Fibroblast of lung (primary cell): Measurements from ENCODE around the gene OBSL1.

ENCODE experiments used
- EZH2 ChIP-seq: IDR thresholded peaks from 2 replicates; pipeline ENCODE4 v1.5.1; 2012; ENCODE audit warnings: low read length, control low read depth, mild to moderate bottlenecking; ENCODE audit errors: missing control alignments
- TF ChIP-seq, protein P1 (sequence below), 2 donors: IDR thresholded peaks in 1 of 2; conservative IDR thresholded peaks in 1 of 2; 1 replicate in 1 of 2; 2 replicates in 1 of 2; pipeline ENCODE4 v1.5.1; 2011 to 2012; ENCODE audit warnings: low read length in 2 of 2, control low read depth in 1 of 2, inconsistent platforms in 1 of 2, low read depth in 1 of 2, mild to moderate bottlenecking in 1 of 2

DNA sequence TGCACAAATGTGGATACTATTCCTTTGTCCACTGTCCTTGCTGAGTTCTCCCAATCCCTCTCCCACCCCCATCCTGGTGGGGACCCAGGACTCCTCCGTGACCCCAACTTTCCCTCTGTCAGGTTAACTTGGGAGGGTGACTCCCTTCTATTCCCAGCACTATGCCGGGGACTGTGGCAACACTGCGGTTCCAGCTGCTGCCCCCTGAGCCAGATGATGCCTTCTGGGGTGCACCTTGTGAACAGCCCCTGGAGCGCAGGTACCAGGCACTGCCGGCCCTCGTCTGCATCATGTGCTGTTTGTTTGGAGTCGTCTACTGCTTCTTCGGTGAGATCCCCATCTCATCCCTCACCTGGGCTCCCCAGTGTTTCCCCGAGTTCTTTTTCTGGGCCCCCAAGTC, 26.8 kb downstream of the OBSL1 start:
- TF ChIP-seq, protein P1, sequence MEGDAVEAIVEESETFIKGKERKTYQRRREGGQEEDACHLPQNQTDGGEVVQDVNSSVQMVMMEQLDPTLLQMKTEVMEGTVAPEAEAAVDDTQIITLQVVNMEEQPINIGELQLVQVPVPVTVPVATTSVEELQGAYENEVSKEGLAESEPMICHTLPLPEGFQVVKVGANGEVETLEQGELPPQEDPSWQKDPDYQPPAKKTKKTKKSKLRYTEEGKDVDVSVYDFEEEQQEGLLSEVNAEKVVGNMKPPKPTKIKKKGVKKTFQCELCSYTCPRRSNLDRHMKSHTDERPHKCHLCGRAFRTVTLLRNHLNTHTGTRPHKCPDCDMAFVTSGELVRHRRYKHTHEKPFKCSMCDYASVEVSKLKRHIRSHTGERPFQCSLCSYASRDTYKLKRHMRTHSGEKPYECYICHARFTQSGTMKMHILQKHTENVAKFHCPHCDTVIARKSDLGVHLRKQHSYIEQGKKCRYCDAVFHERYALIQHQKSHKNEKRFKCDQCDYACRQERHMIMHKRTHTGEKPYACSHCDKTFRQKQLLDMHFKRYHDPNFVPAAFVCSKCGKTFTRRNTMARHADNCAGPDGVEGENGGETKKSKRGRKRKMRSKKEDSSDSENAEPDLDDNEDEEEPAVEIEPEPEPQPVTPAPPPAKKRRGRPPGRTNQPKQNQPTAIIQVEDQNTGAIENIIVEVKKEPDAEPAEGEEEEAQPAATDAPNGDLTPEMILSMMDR (conservative IDR thresholded peaks at IDR 0.05 in 1 of 2, IDR thresholded peaks at IDR 0.05 in 1 of 2; ENCODE audit: low read depth in 1 of 2, low read length in 2 of 2): no peak
- TF ChIP-seq EZH2: no peak
